Transverse colon (tissue), 4 donors: Measurements from ENCODE around the gene STIM1. TPM values are rescaled to one million over a fixed set of nuclear protein-coding genes. Genes with fewer than 3 reads are reported as not detected.

Experiments
- DNase-seq: peaks from one replicate; pipeline ENCODE4 v3.0.0-alpha.2; 2019
- H3K27ac ChIP-seq, 4 donors: fragments of 200-600 bp; sonication (generic); 2 replicates each; pipeline ENCODE4 v1.5.1; 2016 to 2018; ENCODE audit warnings: inconsistent platforms in 4 of 4
- H3K27me3 ChIP-seq: fragments of 200-600 bp; sonication (generic); 2 replicates; pipeline ENCODE4 v1.5.1; 2017; ENCODE audit warnings: inconsistent platforms
- H3K36me3 ChIP-seq, 4 donors: fragments of 200-600 bp; sonication (generic); 2 replicates each; pipeline ENCODE4 v1.5.1; 2017 to 2019; ENCODE audit warnings: inconsistent platforms in 4 of 4
- H3K4me1 ChIP-seq, 4 donors: fragments of 200-600 bp; sonication (generic); 2 replicates each; pipeline ENCODE4 v1.5.1; 2017 to 2020; ENCODE audit warnings: inconsistent platforms in 4 of 4
- H3K4me3 ChIP-seq, 4 donors: fragments of 200-600 bp; sonication (generic); 1 replicate in 1 of 4; 2 replicates in 3 of 4; pipeline versions ENCODE4 v1.5.1 to v1.6.1; 2017 to 2019; ENCODE audit warnings: inconsistent platforms in 4 of 4
- H3K9me3 ChIP-seq, 2 donors: fragments of 200-600 bp; sonication (generic); 2 replicates each; pipeline ENCODE4 v1.5.1; 2017 to 2019; ENCODE audit warnings: inconsistent platforms in 2 of 2
- CTCF ChIP-seq, 5 experiments: fragments of 200-600 bp in 3 of 5; fragments of 450-650 bp in 2 of 5; sonication (generic) in 3 of 5; IDR thresholded peaks; 1 replicate in 2 of 5; 2 replicates in 3 of 5; pipeline ENCODE4 v1.5.1; 2016 to 2017; ENCODE audit warnings: antibody characterized with exemption in 5 of 5, inconsistent platforms in 3 of 5, mild to moderate bottlenecking in 2 of 5, moderate library complexity in 1 of 5
- EP300 ChIP-seq: sonication (generic); formaldehyde crosslinking; IDR thresholded peaks from one replicate; pipeline ENCODE4 v1.6.1; 2017; ENCODE audit warnings: antibody characterized with exemption, low read depth
- POLR2A ChIP-seq: fragments of 450-650 bp; IDR thresholded peaks from one replicate; pipeline ENCODE4 v1.6.1; 2016; ENCODE audit warnings: antibody characterized with exemption, mild to moderate bottlenecking, moderate library complexity
- POLR2AphosphoS5 ChIP-seq, 3 donors: sonication (generic); formaldehyde crosslinking; IDR thresholded peaks; one replicate each; pipeline ENCODE4 v1.6.1; 2016; ENCODE audit warnings: antibody characterized with exemption in 3 of 3
- WGBS, 2 donors: methylation state at CpG; one replicate each; pipeline ENCODE4 v1.1.5; 2018; ENCODE audit warnings: low coverage in 1 of 2; 5-methylcytosine and 5-hydroxymethylcytosine counted together
- in situ Hi-C, 4 donors: fragments of 200-750 bp; cut with MboI; loops; one replicate each; pipeline versions ENCODE4 v1.15.0 to v1.15.1; 2017; ENCODE audit warnings: low sequenced_read_pairs in 3 of 4, low pct_ligation_motif_present in 1 of 4, low pct_unique_long_range_greater_than_20kb in 1 of 4
- intact Hi-C: fragments of 100-400 bp; cut with DNase I; formaldehyde crosslinking; loops from one replicate; pipeline ENCODE4 v1.15.1; 2023; ENCODE audit warnings: low total_unique reads
- total RNA-seq, 4 donors: library from RNA; depleted of rRNA; stranded (reverse); fragments of >200 nt; gene quantifications; one replicate each; pipeline ENCODE4 v1.1.0, GENCODE V29; 2016

Gene STIM1
- total RNA-seq, 4 donors from 2014 or later = 41.2 to 79.3 (median 48.0) TPM

GRCh38 chr11:3901249-3902025, 46.0 kb downstream of the STIM1 start:
- no peaks in the 10 kb centered on the region for H3K27me3 ChIP-seq
- intact Hi-C loops = no loop called here
- no peak overlapping the region for H3K4me3 ChIP-seq
- no peak for DNase-seq
- H3K27ac ChIP-seq = no peak overlapping the region
- H3K36me3 ChIP-seq = no peaks in the 10 kb centered on the region
- 83 to 90% methylated on average over 3 to 6 of the region's 6 CpGs for WGBS, 2 donors
- in situ Hi-C loops = no loop called here
- peaks cover 25 to 55% (median 33%) of the 10 kb centered on the region in 4 donors for H3K4me1 ChIP-seq
- TF ChIP-seq EP300 (no peak), POLR2A (no peak), POLR2AphosphoS5 (IDR thresholded peaks at IDR 0.05) (no peak), CTCF (IDR thresholded peaks at IDR 0.05) (no peak)
- H3K9me3 ChIP-seq = no peaks in the 10 kb centered on the region

- no peaks in the 10 kb centered on the region for H3K36me3 ChIP-seq
- no peak overlapping the region for H3K4me3 ChIP-seq
- intact Hi-C loops = no loop called here
- WGBS, 2 donors = 50 to 86% methylated on average over 1 to 7 of the region's 7 CpGs
- TF ChIP-seq POLR2A (no peak), EP300 (no peak)
- peaks cover 25 to 55% (median 33%) of the 10 kb centered on the region in 4 donors for H3K4me1 ChIP-seq
- H3K27ac ChIP-seq = peak overlapping the region in 2 of 4 donors; percentile 25 to 57
- no peak for DNase-seq
- in situ Hi-C loops = no loop called here
- H3K27me3 ChIP-seq = no peaks in the 10 kb centered on the region
- H3K9me3 ChIP-seq = no peaks in the 10 kb centered on the region
Measured at GRCh38 chr11:3902441-3902840, 47.0 kb downstream of the STIM1 start.

DNA sequence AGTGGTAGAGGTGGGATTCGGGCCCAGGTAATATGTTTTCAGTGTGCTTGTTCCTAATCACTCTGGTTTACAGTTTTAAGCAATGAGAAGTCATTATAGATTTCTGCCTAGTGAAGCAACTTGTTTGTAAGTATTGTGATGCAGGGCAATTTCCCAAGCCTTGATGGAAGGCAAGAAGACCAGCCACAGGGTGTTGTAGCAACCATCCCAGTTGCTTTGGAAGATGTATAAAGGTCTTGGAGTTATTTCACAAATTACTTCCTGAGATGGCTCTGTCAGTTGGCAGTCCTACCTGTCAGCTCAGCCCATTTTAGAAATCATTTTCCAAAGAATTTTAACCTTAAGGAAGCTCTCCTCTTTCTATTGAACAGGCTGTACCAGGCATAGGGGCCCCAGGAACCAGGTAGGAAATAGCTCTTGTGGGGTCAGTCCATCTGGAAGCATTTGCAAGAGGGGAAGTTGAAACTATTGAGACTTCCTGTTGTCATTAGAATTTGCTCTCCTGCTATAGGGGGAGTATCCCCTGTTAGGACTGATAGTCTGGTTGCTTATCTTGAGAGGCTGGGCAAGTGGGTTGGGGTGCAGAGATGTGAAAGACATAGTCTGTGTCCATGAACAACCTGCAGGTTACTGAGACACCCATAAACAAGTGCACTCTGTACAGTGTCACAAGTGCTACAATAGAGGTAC, 47.9 kb downstream of the STIM1 start:
- 88 to 100% methylated on average over 1 of the region's 1 CpG for WGBS, 2 donors
- H3K4me3 ChIP-seq = no peak overlapping the region
- no peak for DNase-seq
- intact Hi-C loops (no loop called here), in situ Hi-C loops (no loop called here)
- no peaks in the 10 kb centered on the region for H3K9me3 ChIP-seq
- peak overlapping the region; percentile 25 to 57 (median 36) for H3K27ac ChIP-seq
- TF ChIP-seq POLR2AphosphoS5 (IDR thresholded peaks at IDR 0.05) (peak in 1 of 3 donors; percentile 18), CTCF (IDR thresholded peaks at IDR 0.05) (no peak)
- no peaks in the 10 kb centered on the region for H3K36me3 ChIP-seq
- peaks cover 25 to 55% (median 33%) of the 10 kb centered on the region in 4 donors for H3K4me1 ChIP-seq
- no peaks in the 10 kb centered on the region for H3K27me3 ChIP-seq

DNA sequence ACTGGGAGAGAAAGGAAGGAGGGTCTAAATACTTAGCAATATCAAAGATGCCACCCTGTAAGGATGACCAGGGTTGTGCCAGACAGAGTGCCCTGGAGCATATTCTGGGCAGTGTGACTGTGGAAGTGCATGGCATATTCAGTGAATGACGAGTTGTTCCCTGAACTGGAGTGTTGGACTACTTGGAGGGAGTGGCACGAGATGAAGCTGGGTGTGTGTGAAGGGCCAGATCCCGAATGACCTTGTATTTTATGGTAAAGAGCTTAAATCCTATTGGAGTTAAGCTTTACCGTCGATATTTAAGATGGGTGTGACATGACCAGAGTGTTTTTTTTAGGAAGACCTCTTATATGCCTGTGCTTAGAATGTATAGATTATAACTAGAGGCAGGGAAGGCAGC, 48.8 kb downstream of the STIM1 start:
- in situ Hi-C loops = no loop called here

More for the DNA sequence above, 48.8 kb downstream of the STIM1 start:
- DNase-seq = peak; percentile 57
- Histone ChIP-seq H3K4me1 (peaks cover 25 to 55% (median 33%) of the 10 kb centered on the region in 4 donors), H3K27ac (peak overlapping the region; percentile 31 to 57 (median 52)), H3K36me3 (no peaks in the 10 kb centered on the region), H3K9me3 (no peaks in the 10 kb centered on the region), H3K27me3 (no peaks in the 10 kb centered on the region), H3K4me3 (no peak overlapping the region)
- 38 to 47% methylated on average over 3 to 5 of the region's 5 CpGs for whole genome bisulfite sequencing, 2 donors
- TF ChIP-seq EP300 (no peak), POLR2A (peak; percentile 37), POLR2AphosphoS5 (IDR thresholded peaks at IDR 0.05) (peak in 1 of 3 donors; percentile 32)
- intact Hi-C loops = no loop called here
